A673 (cell line): ENCODE results near the gene KRTCAP3. TPM values are rescaled to one million over a fixed set of nuclear protein-coding genes. Genes with fewer than 3 reads are reported as not detected.

Experiments used
- BruUV-seq: library from RNA; stranded (reverse); fragments of 400-500 nt; replicated peaks from 2 replicates; lab custom pipeline; 2021; lab: Mats Ljungman, UMichigan
- CTCF ChIA-PET: fragments of 300-600 bp; sonication (Branson Sonifier 250); formaldehyde crosslinking; loops from one replicate; lab custom pipeline; 2022; ENCODE audit warnings: antibody characterized with exemption; lab: Charles Lee
- POLR2A ChIA-PET: fragments of 300-600 bp; sonication (Branson Sonifier 250); formaldehyde crosslinking; loops from one replicate; lab custom pipeline; 2022; ENCODE audit warnings: antibody characterized with exemption; ENCODE audit not compliant: low non-redundant PET; lab: Charles Lee
- DNase-seq: peaks from one replicate; pipeline ENCODE4 v3.0.0-alpha.2; 2015; ENCODE audit warnings: low spot score
- H3K27ac ChIP-seq: fragments of 200-600 bp; sonication (generic); 2 replicates; pipeline ENCODE4 v1.5.1; 2016; ENCODE audit warnings: mixed run types, low read depth, mild to moderate bottlenecking, mixed read lengths, antibody characterized with exemption, low read length; ENCODE audit not compliant: poor library complexity, severe bottlenecking
- H3K27me3 ChIP-seq: fragments of 200-600 bp; sonication (generic); replicated peaks from 2 replicates; pipeline ENCODE4 v1.6.1; 2017; ENCODE audit warnings: mixed run types, low read depth, mild to moderate bottlenecking, mixed read lengths, antibody characterized with exemption, low read length; ENCODE audit not compliant: insufficient read depth, poor library complexity
- H3K36me3 ChIP-seq: fragments of 200-600 bp; sonication (generic); 2 replicates; pipeline ENCODE4 v1.6.1; 2016; ENCODE audit warnings: mixed run types, mild to moderate bottlenecking, mixed read lengths, antibody characterized with exemption, low read length; ENCODE audit not compliant: insufficient read depth, poor library complexity, severe bottlenecking
- H3K4me1 ChIP-seq: fragments of 200-600 bp; sonication (generic); 2 replicates; pipeline ENCODE4 v1.6.1; 2017; ENCODE audit warnings: mixed run types, mild to moderate bottlenecking, mixed read lengths, antibody characterized with exemption, low read length; ENCODE audit not compliant: insufficient read depth, poor library complexity, severe bottlenecking
- H3K4me3 ChIP-seq: fragments of 200-600 bp; sonication (generic); 2 replicates; pipeline ENCODE4 v1.5.1; 2016; ENCODE audit warnings: low read depth, mixed run types, mild to moderate bottlenecking, mixed read lengths, low read length; ENCODE audit not compliant: poor library complexity, severe bottlenecking
- H3K9me3 ChIP-seq: fragments of 200-600 bp; sonication (generic); 2 replicates; pipeline ENCODE4 v1.6.1; 2016; ENCODE audit warnings: mixed run types, low read depth, mild to moderate bottlenecking, mixed read lengths, antibody characterized with exemption, low read length; ENCODE audit not compliant: poor library complexity, severe bottlenecking
- CTCF ChIP-seq: fragments of 300-800, 200-600 bp; sonication (generic); conservative IDR thresholded peaks from 2 replicates; pipeline ENCODE4 v1.5.1; 2017; ENCODE audit warnings: low read depth, mild to moderate bottlenecking, antibody characterized with exemption, low read length, moderate library complexity, mixed read lengths
- EZH2 ChIP-seq: fragments of 200-600 bp; sonication (generic); IDR thresholded peaks from 2 replicates; pipeline ENCODE4 v1.6.1; 2017; ENCODE audit warnings: borderline replicate concordance, low read depth, mild to moderate bottlenecking, mixed read lengths, antibody characterized with exemption, low read length; ENCODE audit not compliant: poor library complexity, severe bottlenecking
- intact Hi-C: fragments of 100-400 bp; cut with micrococcal nuclease; formaldehyde crosslinking; loops from one replicate; pipeline ENCODE4 v1.10.0; 2022; ENCODE audit not compliant: unreplicated experiment
- total RNA-seq: library from RNA; stranded (reverse); gene quantifications from 2 replicates; pipeline ENCODE4 v1.2.3, GENCODE V29; 2021

Gene KRTCAP3
- total RNA-seq, 1 experiment from 2014 or later = 3.4 TPM

DNA sequence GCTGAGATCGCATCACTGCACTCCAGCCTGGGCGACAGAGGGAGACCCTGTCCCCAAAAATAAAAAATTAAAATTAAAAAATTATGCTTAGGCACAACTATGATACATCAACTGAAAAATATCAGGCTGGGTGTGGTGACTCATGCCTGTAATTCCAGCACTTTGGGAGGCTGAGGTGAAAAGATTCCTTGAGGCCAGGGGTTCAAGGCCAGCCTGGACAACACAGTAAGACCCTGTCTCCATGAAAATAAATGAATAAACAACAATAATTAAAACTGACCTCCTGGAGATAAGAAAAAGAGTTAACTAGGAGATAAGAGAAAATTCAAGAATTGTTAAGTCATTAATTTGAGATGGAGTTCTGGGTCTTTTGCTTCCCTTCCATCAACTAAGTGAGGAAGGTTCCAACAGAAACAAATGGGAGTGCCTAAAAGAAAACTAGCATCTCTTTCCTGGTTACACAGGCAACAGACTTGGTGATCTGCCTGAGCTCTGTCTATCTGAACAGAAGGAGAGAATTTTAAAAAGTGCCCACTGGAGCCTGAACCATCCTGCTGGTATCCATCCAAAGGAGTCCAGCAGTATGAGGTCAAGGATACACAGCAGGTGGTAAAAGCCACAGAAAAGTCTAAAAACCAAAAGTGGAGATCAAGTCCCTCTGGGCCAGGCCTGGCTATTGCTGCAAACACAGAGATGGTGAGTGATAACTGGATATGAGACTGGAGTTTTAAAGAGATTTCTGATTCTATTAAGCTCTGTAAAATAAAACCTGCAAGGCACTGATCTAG is 41.6 kb upstream of the KRTCAP3 start:
- peaks cover 4% of the 10 kb centered on the region for H3K36me3 ChIP-seq
- no peaks in the 10 kb centered on the region for H3K27me3 ChIP-seq
- no peak overlapping the region for H3K4me3 ChIP-seq
- TF ChIP-seq CTCF (no peak), EZH2 (no peak)
- no peaks in the 10 kb centered on the region for H3K9me3 ChIP-seq
- CTCF ChIA-PET = no interaction called here
- BruUV-seq = no TSS peak
- no peaks in the 10 kb centered on the region for H3K4me1 ChIP-seq
- POLR2A ChIA-PET = no interaction called here
- no peak overlapping the region for H3K27ac ChIP-seq
- no peak for DNase-seq
- intact Hi-C loops = loop anchor here (10.0 kb wide), 1 partner anchor 264 kb away; the partner anchor contains the start of genes SLC4A1AP and SUPT7L

- DNase-seq = peak; percentile 73
- H3K27me3 ChIP-seq = no peaks in the 10 kb centered on the region
- intact Hi-C loops = loop anchor here (2.0 to 10.0 kb wide), 2 partner anchors 81 to 257 kb away; partner anchors contain the start of genes IFT172, SLC4A1AP and SUPT7L
- H3K36me3 ChIP-seq = peaks cover 13% of the 10 kb centered on the region
- H3K27ac ChIP-seq = peak overlapping the region; percentile 92
- H3K9me3 ChIP-seq = no peaks in the 10 kb centered on the region
- peak overlapping the region; percentile 100 for H3K4me3 ChIP-seq
- ChIA-PET POLR2A (interaction anchor here (0.6 kb wide), 1 partner anchor 160 kb away, joined by 3 read pairs; no protein-coding TSS in a partner anchor), CTCF (interaction anchor here (0.6 kb wide), 2 partner anchors 13 to 22 kb away, joined by 4 to 6 read pairs; no protein-coding TSS in a partner anchor)
- BruUV-seq = no TSS peak
- TF ChIP-seq CTCF = peak; percentile 65
- no peak for TF ChIP-seq EZH2
- H3K4me1 ChIP-seq = peaks cover 11% of the 10 kb centered on the region
Measured at GRCh38 chr2:27407798-27408491, 34.2 kb upstream of the KRTCAP3 start.

DNA sequence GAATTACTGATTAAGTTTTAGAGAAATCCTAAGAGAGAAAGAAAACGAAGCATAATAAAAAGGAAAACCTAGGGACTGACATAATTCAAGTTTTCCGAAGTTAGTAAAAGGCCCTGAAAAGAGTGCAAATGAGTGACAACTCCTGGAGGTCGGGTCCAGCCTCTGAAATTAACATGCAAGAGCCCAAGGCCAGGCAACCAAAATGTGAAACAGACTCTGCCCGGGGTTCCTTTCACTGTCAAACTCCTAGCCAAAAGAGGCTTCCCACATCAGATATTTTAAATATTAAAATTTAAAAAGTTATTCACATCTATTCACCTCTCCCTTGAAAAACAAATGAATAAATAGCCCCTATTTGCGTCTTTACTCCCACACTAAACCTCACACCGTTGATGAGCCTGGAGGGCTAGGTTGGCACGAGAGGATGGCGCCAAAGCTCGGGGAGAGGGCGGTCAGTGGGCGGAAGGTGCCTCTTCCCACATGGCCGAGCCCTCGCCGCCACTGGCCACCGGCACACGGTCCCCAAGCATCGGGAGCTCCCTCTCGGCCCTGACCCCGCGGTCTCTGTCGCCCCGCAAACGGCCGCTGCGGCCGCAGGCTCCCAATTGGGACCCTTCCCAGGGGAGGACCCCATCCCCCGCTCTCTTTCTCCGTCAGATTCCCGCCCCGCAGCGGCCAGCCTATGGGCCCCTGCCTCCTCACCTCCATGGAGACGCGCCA is 33.4 kb upstream of the KRTCAP3 start:
- no TSS peak for BruUV-seq
- ChIA-PET POLR2A (interaction anchor here (0.6 kb wide), 1 partner anchor 161 kb away, joined by 3 read pairs; no protein-coding TSS in a partner anchor), CTCF (interaction anchor here (0.6 to 1.7 kb wide), 5 partner anchors 14 to 275 kb away, joined by 3 to 6 read pairs (median 4); partner anchors contain the start of gene NRBP1)
- Histone ChIP-seq H3K27me3 (no peaks in the 10 kb centered on the region), H3K27ac (peak overlapping the region; percentile 92), H3K36me3 (peaks cover 13% of the 10 kb centered on the region), H3K4me3 (peak overlapping the region; percentile 100), H3K9me3 (no peaks in the 10 kb centered on the region), H3K4me1 (peaks cover 11% of the 10 kb centered on the region)
- TF ChIP-seq CTCF = no peak
- TF ChIP-seq EZH2 = no peak
- peak; percentile 29 for DNase-seq
- intact Hi-C loops = loop anchor here (2.0 to 10.0 kb wide), 2 partner anchors 80 to 256 kb away; partner anchors contain the start of genes IFT172, SLC4A1AP and SUPT7L
